HTR-8/SVneo (cell line): ENCODE measurements around the gene STX8.

ENCODE experiments used
- DNase-seq: peaks from one replicate; pipeline ENCODE4 v3.0.0; 2011; ENCODE audit warnings: low spot score, mixed read lengths; ENCODE audit not compliant: insufficient read length
- FAIRE-seq: peaks from 2 replicates; lab custom pipeline; 2011; peaks lifted over from hg19 to GRCh38; lab: Jason Lieb, UNC

The STX8 gene

DNA sequence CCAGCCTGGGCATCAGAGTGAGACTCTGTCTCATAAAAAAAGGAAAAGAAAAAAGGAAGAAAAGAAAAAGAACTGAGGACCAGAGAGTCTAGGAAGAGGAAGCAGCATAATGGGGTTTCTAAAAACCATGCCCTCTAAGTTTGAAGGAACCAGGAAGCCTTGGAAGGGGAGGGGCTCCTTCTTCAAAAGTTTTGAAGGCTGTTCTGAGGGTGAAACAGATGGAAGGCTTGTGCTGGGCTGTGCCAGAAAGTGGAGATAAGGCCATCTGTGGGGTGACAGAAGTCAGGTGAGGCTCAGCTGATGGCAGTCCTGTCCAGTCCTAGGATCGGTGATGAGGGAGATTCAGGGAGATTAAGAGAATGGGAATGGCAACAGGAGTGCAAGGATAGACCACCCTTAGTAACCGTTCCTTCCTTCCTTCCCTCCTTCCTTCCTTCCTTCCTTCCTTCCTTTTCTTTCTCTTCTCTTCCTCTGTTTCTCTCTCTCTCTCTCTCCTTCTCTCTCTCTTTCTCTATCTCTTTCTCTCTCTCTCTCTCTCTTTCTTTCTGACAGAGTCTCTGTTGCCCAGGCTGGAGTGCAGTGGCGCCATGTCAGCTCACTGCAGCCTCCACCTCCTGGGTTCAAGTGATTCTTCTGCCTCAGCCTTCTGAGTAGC, 371.7 kb downstream of the STX8 start:
- DNase-seq (no peak), FAIRE-seq (no peak)

DNA sequence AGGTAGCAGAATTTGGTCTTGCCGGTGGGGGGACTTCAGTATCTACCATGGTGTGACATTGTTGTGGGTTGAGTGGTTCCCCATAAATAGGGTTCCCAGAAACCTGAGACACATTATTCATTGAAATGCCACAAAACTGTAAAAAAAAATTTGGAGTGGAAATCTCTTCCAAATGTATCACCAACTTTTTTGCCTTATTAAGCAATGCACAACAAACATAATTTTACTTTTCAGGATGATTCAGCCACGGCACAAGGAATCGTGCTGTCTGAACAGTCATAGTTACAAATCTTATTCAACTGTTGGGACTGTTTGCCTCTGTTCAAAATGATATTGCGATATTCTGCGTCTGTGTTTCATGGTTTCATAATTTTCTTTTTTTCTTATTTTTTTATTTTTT, 373.1 kb downstream of the STX8 start:
- FAIRE-seq (no peak), DNase-seq (no peak)

DNA sequence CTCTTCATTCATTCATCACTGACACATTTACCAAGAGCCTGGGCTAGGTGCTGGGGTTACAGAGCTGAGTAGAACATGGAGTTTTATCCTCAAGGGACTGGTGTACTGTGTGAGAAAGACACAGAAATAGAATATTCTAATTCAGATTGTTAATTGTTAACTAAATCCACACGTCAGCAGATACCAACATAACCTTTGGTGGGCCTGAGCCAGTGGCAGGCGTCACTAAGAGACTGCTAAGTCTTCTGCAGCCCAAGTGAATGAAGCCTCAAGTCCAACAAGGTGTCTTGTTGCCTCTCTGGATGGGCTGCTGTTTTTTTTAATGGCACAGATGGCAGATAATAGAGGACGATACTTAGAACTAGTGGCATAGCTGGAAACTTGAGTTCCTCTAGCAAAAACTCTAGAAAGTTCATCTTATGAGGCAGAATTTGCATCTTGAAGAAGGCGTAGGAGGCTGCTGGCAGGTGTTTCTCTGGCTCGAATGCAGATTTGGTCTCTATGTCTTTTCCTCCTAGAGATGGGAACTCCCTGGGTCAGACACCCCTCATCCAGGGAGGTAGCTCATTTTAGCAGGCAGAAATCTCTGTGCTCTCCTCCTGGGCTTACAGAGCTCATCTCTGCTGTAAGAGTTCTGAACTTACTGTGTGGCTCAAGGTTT, 374.8 kb downstream of the STX8 start:
- no peak for FAIRE-seq
- no peak for DNase-seq
